ENCODE data around the gene RSPRY1.
"Not testable (repeated sequence)": the region's sequence is repeated elsewhere in the genome, so short reads cannot be mapped to it uniquely, and the experiment has no call there.

The RSPRY1 gene

DNA sequence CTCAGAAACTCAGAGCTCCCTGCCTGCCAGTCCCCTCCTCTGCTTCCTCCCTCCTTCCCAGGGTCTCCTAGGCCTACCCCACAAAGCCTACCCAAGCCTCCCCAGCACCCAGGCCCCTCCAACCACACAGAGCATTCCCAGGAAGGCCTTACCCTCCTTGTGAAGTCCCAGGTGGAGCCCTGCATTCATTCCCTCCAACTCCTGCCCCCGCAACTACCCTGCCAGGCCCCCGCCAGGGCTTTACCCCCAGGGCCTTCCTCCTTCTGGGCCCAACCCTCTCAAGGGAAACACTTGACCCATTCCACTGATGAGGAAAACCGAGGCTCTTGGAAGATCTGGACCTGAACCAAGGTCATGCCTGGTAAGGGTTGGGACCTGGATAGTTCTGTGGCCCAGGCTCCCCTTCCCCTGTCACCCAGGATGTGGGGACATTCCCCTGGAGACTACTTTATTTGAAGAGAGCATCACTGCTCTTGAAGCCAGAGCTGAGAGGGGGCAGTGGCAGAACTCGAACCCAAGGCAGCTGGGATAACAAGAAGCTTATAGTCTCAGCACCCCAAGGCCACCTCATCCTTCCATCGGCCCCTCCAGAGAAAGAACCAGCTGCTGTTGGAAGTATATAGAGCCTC, 85.9 kb downstream of the RSPRY1 start:
- Histone ChIP-seq H3K27ac (replicated peaks) (no peak overlapping the region), H3K27me3 (ENCODE audit: insufficient read depth, poor library complexity, severe bottlenecking) (no peaks in the 10 kb centered on the region), H3K4me3 (replicated peaks; ENCODE audit: insufficient read depth, low read length) (no peak overlapping the region)
- TF ChIP-seq, protein P1, sequence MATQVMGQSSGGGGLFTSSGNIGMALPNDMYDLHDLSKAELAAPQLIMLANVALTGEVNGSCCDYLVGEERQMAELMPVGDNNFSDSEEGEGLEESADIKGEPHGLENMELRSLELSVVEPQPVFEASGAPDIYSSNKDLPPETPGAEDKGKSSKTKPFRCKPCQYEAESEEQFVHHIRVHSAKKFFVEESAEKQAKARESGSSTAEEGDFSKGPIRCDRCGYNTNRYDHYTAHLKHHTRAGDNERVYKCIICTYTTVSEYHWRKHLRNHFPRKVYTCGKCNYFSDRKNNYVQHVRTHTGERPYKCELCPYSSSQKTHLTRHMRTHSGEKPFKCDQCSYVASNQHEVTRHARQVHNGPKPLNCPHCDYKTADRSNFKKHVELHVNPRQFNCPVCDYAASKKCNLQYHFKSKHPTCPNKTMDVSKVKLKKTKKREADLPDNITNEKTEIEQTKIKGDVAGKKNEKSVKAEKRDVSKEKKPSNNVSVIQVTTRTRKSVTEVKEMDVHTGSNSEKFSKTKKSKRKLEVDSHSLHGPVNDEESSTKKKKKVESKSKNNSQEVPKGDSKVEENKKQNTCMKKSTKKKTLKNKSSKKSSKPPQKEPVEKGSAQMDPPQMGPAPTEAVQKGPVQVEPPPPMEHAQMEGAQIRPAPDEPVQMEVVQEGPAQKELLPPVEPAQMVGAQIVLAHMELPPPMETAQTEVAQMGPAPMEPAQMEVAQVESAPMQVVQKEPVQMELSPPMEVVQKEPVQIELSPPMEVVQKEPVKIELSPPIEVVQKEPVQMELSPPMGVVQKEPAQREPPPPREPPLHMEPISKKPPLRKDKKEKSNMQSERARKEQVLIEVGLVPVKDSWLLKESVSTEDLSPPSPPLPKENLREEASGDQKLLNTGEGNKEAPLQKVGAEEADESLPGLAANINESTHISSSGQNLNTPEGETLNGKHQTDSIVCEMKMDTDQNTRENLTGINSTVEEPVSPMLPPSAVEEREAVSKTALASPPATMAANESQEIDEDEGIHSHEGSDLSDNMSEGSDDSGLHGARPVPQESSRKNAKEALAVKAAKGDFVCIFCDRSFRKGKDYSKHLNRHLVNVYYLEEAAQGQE (IDR thresholded peaks at IDR 0.05; ENCODE audit: insufficient replicate concordance, low read depth): no peak
- TF ChIP-seq GABPA (IDR thresholded peaks at IDR 0.05; ENCODE audit: low read depth) (no peak), POLR2AphosphoS5 (IDR thresholded peaks at IDR 0.05; ENCODE audit: low read depth) (no peak)
- DNase-seq (ENCODE audit: low read depth in 1 of 2, low spot score in 1 of 2): no peak

DNA sequence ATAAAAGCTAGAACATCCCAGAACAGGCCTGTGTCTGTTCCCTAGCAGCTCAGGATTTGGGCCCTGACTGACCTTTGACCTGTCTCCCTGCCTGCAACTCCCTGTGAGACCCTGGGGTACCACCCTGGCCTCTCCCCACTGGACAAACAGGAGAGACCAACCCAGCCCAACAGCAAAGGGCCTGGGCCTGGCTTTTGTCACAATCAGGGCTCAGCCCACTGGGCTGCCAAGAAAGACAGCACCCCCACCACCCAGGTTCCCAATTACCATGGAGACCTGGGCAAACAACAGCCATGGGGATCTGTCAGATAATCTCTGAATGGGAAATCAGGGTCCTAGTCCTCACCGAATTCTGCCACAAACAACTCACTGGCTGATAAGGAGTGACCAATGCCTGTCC, 87.2 kb downstream of the RSPRY1 start:
- Histone ChIP-seq H3K27ac (replicated peaks) (no peak overlapping the region), H3K4me3 (replicated peaks; ENCODE audit: insufficient read depth, low read length) (no peak overlapping the region), H3K27me3 (ENCODE audit: insufficient read depth, poor library complexity, severe bottlenecking) (no peaks in the 10 kb centered on the region)
- no peak for DNase-seq (ENCODE audit: low read depth in 1 of 2, low spot score in 1 of 2)
- no peak for TF ChIP-seq POLR2AphosphoS5 (IDR thresholded peaks at IDR 0.05; ENCODE audit: low read depth)
- no peak for TF ChIP-seq SPI1 (IDR thresholded peaks at IDR 0.05; ENCODE audit: borderline replicate concordance, low read depth)
- TF ChIP-seq GABPA (IDR thresholded peaks at IDR 0.05; ENCODE audit: low read depth): no peak
- TF ChIP-seq, protein P2, sequence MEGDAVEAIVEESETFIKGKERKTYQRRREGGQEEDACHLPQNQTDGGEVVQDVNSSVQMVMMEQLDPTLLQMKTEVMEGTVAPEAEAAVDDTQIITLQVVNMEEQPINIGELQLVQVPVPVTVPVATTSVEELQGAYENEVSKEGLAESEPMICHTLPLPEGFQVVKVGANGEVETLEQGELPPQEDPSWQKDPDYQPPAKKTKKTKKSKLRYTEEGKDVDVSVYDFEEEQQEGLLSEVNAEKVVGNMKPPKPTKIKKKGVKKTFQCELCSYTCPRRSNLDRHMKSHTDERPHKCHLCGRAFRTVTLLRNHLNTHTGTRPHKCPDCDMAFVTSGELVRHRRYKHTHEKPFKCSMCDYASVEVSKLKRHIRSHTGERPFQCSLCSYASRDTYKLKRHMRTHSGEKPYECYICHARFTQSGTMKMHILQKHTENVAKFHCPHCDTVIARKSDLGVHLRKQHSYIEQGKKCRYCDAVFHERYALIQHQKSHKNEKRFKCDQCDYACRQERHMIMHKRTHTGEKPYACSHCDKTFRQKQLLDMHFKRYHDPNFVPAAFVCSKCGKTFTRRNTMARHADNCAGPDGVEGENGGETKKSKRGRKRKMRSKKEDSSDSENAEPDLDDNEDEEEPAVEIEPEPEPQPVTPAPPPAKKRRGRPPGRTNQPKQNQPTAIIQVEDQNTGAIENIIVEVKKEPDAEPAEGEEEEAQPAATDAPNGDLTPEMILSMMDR (IDR thresholded peaks at IDR 0.05; ENCODE audit: insufficient read depth, low read length): no peak
- TF ChIP-seq, protein P1 (IDR thresholded peaks at IDR 0.05; ENCODE audit: insufficient replicate concordance, low read depth): no peak

DNA sequence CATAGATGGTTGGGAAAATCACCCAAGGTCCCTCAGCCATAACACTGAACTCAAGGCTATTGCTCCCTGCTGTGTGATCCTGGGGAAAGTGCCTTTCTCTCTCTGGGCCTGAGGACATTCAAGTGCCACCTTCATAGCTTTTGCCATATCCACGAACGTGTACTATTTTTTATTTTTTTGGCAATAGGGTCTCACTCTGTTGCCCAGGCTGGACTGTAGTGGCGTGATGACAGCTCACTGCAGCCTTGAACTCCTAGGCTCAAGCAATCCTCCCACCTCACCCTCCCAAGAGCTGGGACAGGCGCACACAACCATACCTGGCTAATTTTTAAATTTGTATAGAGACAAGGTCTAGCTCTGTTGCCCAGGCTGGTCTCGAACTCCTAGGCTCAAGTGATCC, 87.7 kb downstream of the RSPRY1 start:
- Histone ChIP-seq H3K4me3 (replicated peaks; ENCODE audit: insufficient read depth, low read length) (no peak overlapping the region), H3K27me3 (ENCODE audit: insufficient read depth, poor library complexity, severe bottlenecking) (no peaks in the 10 kb centered on the region), H3K27ac (replicated peaks) (no peak overlapping the region)
- no peak for DNase-seq (ENCODE audit: low read depth in 1 of 2, low spot score in 1 of 2)
- TF ChIP-seq GABPA (IDR thresholded peaks at IDR 0.05; ENCODE audit: low read depth) (no peak), POLR2AphosphoS5 (IDR thresholded peaks at IDR 0.05; ENCODE audit: low read depth) (no peak), SPI1 (IDR thresholded peaks at IDR 0.05; ENCODE audit: borderline replicate concordance, low read depth) (no peak)
- TF ChIP-seq, protein P2 (IDR thresholded peaks at IDR 0.05; ENCODE audit: insufficient read depth, low read length): no peak
- TF ChIP-seq, protein P1 (IDR thresholded peaks at IDR 0.05; ENCODE audit: insufficient replicate concordance, low read depth): no peak

DNA sequence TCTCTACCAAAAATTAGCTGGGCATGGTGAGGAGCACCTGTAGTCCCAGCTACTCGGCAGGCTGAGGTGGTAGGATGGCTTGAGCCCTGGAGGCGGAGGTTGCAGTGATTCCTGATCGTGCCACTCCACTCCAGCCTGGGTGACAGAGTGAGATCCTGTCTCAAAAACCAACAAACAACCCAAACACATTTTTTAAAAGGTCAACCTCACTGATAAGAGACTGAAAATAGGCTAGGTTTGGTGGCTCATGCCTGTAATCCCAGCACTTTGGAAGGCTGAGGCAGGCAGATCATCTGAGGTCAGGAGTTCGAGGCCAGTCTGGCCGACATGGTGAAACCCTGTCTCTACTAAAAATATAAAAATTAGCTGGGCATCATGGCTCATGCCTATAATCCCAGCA, 89.8 kb downstream of the RSPRY1 start:
- not testable (repeated sequence) for DNase-seq (ENCODE audit: low read depth in 1 of 2, low spot score in 1 of 2); H3K4me3 ChIP-seq (replicated peaks; ENCODE audit: insufficient read depth, low read length); H3K27ac ChIP-seq (replicated peaks); H3K27me3 ChIP-seq (ENCODE audit: insufficient read depth, poor library complexity, severe bottlenecking)

Data from HL-60 (cell line).